22Rv1 (cell line): Measurements from ENCODE around the gene MNAT1.

ENCODE experiments used
- ZFX ChIP-seq: fragments of 450-650 bp; IDR thresholded peaks from 2 replicates; pipeline ENCODE4 v1.6.1; 2017; ENCODE audit warnings: antibody characterized with exemption, borderline replicate concordance
- TF ChIP-seq, protein P1 (sequence below): fragments of 450-650 bp; IDR thresholded peaks from 2 replicates; pipeline ENCODE4 v1.5.1; 2017; ENCODE audit warnings: mild to moderate bottlenecking

DNA sequence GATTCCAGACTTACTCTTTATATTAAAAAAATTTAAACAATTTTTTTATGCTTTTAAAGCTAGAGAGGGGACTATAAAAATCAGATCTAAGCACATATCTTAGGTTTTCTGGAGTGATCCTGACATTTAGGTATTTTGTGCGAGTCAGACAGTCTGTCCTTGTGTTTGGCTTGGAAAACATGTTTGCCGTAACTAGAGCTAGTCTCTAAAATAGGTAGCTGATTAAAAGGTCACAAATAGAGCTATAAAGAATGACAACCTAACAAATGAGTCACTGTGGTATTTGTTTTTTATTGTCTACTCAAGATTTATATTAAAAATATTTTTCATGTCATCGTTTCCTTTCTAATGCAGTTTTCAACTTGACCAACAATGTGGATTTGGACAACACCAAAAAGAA, 73.4 kb downstream of the MNAT1 start:
- TF ChIP-seq, protein P1, sequence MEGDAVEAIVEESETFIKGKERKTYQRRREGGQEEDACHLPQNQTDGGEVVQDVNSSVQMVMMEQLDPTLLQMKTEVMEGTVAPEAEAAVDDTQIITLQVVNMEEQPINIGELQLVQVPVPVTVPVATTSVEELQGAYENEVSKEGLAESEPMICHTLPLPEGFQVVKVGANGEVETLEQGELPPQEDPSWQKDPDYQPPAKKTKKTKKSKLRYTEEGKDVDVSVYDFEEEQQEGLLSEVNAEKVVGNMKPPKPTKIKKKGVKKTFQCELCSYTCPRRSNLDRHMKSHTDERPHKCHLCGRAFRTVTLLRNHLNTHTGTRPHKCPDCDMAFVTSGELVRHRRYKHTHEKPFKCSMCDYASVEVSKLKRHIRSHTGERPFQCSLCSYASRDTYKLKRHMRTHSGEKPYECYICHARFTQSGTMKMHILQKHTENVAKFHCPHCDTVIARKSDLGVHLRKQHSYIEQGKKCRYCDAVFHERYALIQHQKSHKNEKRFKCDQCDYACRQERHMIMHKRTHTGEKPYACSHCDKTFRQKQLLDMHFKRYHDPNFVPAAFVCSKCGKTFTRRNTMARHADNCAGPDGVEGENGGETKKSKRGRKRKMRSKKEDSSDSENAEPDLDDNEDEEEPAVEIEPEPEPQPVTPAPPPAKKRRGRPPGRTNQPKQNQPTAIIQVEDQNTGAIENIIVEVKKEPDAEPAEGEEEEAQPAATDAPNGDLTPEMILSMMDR = no peak
- TF ChIP-seq ZFX = no peak
